Ovary (tissue), 3 donors: ENCODE data around the gene EPAS1.

Source experiments
- CTCF ChIP-seq, 3 donors: fragments of 450-650 bp in 2 of 3; fragments of 200-600 bp in 1 of 3; IDR thresholded peaks; one replicate each; pipeline versions ENCODE4 v1.5.1 to v1.8.0; 2016 to 2022; ENCODE audit warnings: antibody characterized with exemption in 3 of 3, mild to moderate bottlenecking in 1 of 3
- POLR2A ChIP-seq: fragments of 450-650 bp; IDR thresholded peaks from one replicate; pipeline ENCODE4 v1.6.1; 2017; ENCODE audit warnings: antibody characterized with exemption, mild to moderate bottlenecking, moderate library complexity
- donor health status: DM: no; HTN: no; CAD: no.

DNA sequence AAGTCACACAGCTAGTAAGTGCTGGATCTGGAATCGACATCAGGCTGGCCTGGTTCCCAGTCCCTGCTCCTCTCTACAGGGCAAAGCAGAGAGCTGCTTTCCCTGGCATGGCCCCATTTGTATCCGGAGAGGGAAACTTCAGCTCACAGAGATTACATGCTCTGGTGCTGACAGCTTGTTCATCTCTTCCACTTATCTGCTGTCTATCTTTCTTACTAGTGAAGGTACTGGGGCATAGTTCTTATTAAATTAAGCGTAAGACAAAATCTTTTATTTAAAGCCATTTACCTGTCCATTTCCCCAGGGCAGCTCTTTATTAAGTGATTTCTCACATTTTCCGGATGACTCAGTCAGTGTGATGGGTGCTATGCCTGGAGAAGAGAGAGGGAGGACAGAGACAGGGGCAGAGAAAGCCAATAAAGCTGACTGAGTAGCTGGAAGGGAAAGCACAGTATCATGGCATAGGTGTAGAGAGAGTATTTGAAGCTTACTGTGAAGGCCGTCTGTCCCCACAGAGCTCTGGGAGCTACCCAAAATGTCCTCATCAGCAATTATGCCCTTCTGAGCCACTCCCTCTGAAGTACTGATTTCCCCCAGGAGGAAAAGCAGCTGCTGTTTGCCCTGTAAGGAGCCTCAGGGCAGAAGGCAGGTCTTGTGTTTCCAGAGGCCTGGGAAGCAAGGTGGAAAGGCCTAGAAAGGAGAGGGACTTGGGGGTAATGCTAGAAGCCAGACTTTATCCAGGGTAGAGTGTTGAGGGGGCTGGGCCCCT, 44.1 kb upstream of the EPAS1 start:
- TF ChIP-seq CTCF (IDR thresholded peaks at IDR 0.05), result no peak
- TF ChIP-seq POLR2A, result no peak
